IPS-11a (cell line): ENCODE measurements around the gene PHC1.
"Not testable (repeated sequence)": the region's sequence is repeated elsewhere in the genome, so short reads cannot be mapped to it uniquely, and the experiment has no call there.

Experiments
- H3K4me3 ChIP-seq: one replicate; pipeline ENCODE4 v1.5.1; 2013; ENCODE audit warnings: low read depth, low read length, control low read depth

Gene PHC1

DNA sequence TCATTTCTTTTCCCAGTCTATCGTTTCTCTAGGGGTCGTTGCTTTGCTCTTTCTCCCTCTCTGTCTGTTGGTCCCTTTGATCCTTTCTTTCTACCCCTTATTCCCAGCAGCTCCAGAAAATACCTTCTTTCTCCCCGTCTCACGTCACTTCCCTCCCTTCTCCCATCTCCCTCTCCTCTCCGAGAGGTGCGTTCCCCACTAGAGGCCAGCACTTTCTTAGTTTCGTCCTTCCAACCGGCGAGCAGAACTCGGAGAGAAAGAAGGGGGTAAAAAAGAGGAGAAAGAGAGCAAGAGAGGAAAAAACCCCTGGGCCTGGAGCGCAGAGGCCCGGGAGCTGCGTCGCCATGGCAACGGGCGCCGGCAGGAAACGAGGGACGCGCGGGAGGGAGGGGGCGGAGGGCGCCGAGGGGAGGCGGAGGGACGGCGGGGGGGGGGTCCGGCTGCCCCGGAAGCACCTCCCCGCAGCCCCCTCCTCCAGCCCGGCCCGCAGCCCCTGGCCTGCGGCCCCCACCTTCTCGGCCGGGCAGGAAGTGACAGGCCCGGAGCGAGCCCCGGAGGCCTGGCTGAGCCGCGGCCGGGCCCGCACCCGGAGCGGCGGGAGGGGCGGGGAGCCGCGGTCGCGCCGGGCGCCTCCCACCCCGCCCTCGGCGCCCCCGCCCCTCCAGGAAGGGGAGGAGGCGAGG lies at the start of gene PHC1:
TSS of gene PHC1 (plus strand) at position 477 of the 683 bp plus-strand sequence. CDS start 3,169 bp downstream, outside the sequence.
- peak within 1 kb of the TSS; percentile 93 for H3K4me3 ChIP-seq

GRCh38 chr12:8866429-8866828 lies 47.9 kb upstream of the PHC1 start:
- no peak overlapping the region for H3K4me3 ChIP-seq

- no peak overlapping the region for H3K4me3 ChIP-seq
Measured at GRCh38 chr12:8867009-8867408, 47.3 kb upstream of the PHC1 start.

DNA sequence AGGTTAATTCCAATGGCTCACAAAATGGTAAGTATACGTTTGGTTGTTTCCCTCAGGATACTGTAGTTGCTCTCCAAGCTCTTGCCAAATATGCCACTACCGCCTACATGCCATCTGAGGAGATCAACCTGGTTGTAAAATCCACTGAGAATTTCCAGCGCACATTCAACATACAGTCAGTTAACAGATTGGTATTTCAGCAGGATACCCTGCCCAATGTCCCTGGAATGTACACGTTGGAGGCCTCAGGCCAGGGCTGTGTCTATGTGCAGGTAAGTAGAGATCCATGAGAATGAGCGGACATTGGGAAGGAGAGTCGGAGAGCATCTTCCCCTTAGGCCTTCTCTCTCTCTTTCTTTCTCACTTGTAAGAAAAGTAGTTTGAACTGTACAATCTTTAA lies 46.5 kb upstream of the PHC1 start:
- no peak overlapping the region for H3K4me3 ChIP-seq

- H3K4me3 ChIP-seq, result no peak overlapping the region
Measured at GRCh38 chr12:8870586-8870985, 43.7 kb upstream of the PHC1 start.

- no peak overlapping the region for H3K4me3 ChIP-seq
Measured at GRCh38 chr12:8871068-8871467, 43.2 kb upstream of the PHC1 start.

GRCh38 chr12:8876887-8877286 lies 37.4 kb upstream of the PHC1 start:
- no peak overlapping the region for H3K4me3 ChIP-seq

DNA sequence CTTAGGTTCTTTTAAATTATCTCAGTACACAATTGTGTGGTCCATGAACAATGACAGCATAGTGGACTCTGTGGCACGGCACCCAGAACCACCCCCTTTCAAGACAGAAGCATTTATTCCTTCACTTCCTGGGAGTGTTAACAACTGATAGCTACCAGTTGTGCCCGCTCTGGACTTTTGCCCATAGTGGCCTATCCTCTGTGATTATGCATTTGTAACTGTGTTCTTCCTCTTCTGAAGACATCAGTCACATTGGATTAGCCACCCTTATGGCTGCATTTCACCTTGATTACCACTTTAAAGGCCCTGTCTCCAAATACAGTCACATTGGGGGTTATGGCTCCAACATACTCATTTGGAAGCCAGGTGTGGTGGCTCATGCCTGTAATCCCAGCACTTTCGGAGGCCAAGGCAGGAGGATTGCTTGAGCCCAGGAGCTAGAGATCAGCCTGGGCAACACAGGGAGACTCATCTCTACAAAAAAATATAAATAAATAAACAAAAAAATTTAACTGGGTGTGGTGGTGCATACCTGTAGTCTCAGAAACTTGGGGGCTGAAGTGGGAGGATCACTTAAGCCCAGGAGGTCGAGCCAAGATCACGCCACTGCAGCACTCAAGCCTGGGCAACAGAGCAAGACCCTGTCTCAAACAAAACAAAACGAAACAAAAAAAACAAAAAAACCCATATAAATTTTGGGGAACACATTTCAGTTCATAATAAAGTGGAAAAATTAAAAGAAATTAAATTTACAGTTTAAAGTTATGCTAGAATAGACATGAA lies 27.6 kb upstream of the PHC1 start:
- H3K4me3 ChIP-seq, result no peak overlapping the region

DNA sequence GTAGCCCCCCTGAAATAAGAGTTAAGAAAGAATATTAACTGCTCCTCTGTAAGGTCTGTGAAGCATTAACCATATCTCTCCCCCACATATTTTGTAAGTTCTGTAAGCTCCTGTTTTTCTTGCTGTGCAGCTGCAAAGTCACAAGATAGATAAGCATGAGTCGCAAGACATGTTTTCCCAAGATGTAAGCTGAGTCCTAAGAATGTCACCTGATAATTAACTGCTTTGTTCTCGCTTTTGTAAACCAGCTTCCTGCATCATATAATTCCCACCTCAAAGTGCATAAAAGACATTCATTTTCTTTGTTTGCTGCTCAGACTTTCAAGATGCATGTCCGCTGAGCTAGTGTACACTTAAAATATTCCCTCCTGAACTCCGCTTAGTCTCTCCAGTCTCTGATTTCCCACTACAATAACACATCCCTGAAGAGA lies 27.0 kb upstream of the PHC1 start:
- no peak overlapping the region for H3K4me3 ChIP-seq

DNA sequence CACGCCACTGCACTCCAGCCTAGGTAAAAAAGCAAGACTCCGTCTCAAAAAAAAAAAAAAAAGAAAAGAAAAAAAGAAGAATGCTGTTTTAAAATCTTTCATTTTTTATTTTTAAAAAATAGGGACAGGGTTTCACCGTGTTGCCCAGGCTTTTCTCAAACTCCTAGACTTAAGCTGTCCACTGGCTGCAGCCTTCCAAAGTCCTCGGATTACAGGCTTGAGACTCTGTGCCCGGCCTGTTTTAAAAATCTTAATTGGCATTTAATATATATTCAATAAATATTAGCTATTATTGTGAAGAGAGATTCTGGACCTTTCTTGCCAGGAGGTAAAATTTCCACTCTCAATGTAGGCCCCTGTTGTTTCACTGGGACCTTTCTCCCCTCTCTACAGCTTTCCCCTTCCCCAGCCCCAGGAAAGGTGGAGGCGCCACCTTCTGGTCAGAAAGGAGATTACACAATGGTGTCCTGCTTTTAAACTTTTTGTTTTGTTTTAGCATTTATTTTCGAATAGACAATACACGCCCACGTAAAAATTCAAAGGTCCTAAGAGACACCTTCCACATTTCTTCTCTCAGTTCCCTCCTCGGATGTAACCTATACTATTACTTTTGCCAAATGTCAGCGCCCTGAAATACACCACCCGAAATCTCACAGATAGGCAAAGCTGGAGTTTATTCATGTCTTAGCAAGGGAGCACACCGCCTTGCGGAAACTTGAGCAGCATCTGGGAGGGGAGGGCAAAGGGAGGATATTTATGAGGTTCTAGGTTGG lies 23.8 kb upstream of the PHC1 start:
- H3K4me3 ChIP-seq, result peak overlapping the region; percentile 18

GRCh38 chr12:8891976-8892375 lies 22.3 kb upstream of the PHC1 start:
- no peak overlapping the region for H3K4me3 ChIP-seq

GRCh38 chr12:8894378-8894777 lies 19.9 kb upstream of the PHC1 start:
- H3K4me3 ChIP-seq, result no peak overlapping the region

GRCh38 chr12:8894986-8895385 lies 19.3 kb upstream of the PHC1 start:
- no peak overlapping the region for H3K4me3 ChIP-seq

GRCh38 chr12:8897081-8897480 lies 17.2 kb upstream of the PHC1 start:
- H3K4me3 ChIP-seq, result no peak overlapping the region

DNA sequence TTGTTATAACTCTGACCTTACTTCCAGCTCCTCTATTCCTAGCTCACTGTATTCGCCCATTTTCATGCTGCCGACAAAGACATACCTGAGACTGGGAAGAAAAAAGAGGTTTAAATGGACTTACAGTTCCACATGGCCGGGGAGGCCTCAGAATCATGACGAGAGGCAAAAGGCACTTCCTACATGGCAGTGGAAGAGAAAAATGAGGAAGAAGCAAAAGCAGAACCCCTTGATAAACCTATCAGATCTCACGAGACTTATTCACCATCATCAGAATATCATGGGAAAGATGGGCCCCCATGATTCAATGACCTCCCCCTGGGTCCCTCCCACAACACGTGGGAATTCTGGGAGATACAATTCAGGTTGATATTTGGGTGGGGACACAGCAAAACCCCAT lies 14.5 kb upstream of the PHC1 start:
- H3K4me3 ChIP-seq, result no peak overlapping the region

GRCh38 chr12:8902703-8903102 lies 11.6 kb upstream of the PHC1 start:
- not testable (repeated sequence) for H3K4me3 ChIP-seq

DNA sequence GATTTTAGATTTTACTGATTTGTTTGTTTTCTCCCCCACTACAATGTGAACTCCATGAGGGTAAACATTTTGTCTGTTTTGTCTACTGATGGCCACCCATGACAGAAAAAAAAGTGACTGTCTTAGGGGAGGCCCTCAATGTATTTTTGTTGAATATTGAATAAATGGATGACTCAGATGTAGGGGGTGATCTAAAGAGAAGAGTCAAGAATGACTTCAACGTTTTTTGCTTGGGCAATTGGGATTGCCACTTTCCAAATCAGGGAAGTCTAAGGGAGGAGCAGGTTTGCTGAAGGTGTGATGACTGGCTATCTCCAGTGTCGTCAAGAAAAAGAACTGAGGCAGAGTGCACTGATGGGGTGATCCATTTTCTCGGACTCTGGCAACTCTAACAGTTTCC lies 10.7 kb upstream of the PHC1 start:
- H3K4me3 ChIP-seq, result no peak overlapping the region

DNA sequence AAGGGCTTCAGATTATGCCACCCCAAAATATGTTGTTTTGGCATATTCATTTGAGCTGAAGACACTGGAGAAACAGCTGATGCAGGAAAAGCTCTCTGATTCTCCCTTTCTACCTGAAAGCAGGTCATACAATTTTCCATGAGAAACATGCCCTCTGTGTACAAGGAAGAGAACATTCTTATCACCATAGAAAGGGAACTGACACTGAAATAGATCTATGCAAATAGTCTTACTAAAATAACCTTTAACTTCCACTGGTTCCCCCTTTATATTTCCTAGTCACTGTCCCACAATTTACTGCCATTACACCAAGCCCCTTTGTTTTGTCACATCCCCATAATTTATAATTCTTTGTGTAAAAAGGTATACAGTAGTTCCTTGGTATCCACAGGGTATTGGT lies 9.6 kb upstream of the PHC1 start:
- no peak overlapping the region for H3K4me3 ChIP-seq

DNA sequence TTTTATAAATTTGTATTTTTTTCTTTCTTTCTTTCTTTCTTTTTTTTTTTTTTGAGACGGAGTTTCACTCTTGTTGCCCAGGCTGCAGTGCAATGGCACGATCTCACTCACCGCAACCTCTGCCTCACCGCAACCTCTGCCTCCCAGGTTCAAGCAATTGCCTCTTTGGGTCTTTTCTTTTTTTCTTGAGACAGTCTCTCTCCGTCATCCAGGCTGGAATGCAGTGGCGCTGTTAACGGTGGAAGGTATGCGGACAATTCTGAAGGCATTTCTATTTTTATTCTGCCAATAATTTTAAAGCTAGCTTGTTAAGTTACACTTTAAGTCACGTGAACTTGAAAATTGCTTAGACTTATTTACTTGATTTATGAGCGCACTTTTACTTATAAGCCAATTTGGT lies 8.8 kb upstream of the PHC1 start:
- no peak overlapping the region for H3K4me3 ChIP-seq

- no peak overlapping the region for H3K4me3 ChIP-seq
Measured at GRCh38 chr12:8906266-8907180, 7.8 kb upstream of the PHC1 start.

- no peak overlapping the region for H3K4me3 ChIP-seq
Measured at GRCh38 chr12:8907513-8907912, 6.8 kb upstream of the PHC1 start.
